ENCODE data around the gene CHRM3. TPM values are rescaled to one million over a fixed set of nuclear protein-coding genes. Genes with fewer than 3 reads are reported as not detected.

Gene CHRM3
- total and polyA plus RNA-seq, 4 donors = 14.7 to 26.8 (median 17.4) TPM

GRCh38 chr1:239427712-239428111 is 41.3 kb downstream of the CHRM3 start:
- Histone ChIP-seq H3K4me3 (ENCODE audit: low read depth, low read length) (no peak overlapping the region), H3K9me3 (ENCODE audit: control insufficient read depth, insufficient read depth, low read length) (no peaks in the 10 kb centered on the region), H3K36me3 (ENCODE audit: control insufficient read depth, insufficient read depth, low read length) (no peaks in the 10 kb centered on the region), H3K4me1 (ENCODE audit: control insufficient read depth, insufficient read depth, low read length) (no peaks in the 10 kb centered on the region), H3K27me3 (ENCODE audit: control insufficient read depth, insufficient read depth, low read length) (no peaks in the 10 kb centered on the region), H3K27ac (ENCODE audit: low read depth, low read length) (no peak overlapping the region)
- DNase-seq (ENCODE audit: low read depth in 4 of 6, low spot score in 6 of 6) = no peak
- whole genome bisulfite sequencing (ENCODE audit: insufficient coverage) = 100% methylated on average over 1 of the region's 3 CpGs

- no CpG with 5 or more reads among the region's 4 CpGs for WGBS (ENCODE audit: insufficient coverage)
- no peak overlapping the region for H3K27ac ChIP-seq (ENCODE audit: low read depth, low read length)
These were observed 41.8 kb downstream of the CHRM3 start for GRCh38 chr1:239428120-239428710.

DNA sequence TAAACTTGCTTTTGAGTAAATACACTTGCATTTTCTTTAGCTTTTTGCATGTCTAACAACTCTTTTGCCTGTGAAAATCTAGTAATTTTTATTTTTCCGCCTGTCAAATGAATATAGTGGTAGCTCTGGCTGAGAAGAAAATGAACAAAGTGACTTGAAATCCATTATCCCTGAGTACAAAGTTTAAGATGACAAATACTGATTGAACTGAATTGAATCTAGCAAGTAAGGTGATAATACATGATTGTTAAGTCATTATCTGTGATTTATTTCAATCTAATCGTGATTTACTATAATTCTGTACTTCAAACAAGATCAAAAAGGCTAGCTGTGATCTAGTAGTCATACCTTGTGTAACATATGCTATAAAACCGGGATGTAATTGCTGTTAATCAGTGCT is 42.8 kb downstream of the CHRM3 start:
- no peak overlapping the region for H3K27ac ChIP-seq (ENCODE audit: low read depth, low read length)
- DNase-seq (ENCODE audit: low read depth in 4 of 6, low spot score in 6 of 6) = peak in 1 of 6 donors; percentile 32
- 86% methylated on average over 1 of the region's 3 CpGs for WGBS (ENCODE audit: insufficient coverage)
- no peaks in the 10 kb centered on the region for H3K9me3 ChIP-seq (ENCODE audit: control insufficient read depth, insufficient read depth, low read length)
- H3K4me3 ChIP-seq (ENCODE audit: low read depth, low read length) = no peak overlapping the region
- H3K36me3 ChIP-seq (ENCODE audit: control insufficient read depth, insufficient read depth, low read length) = no peaks in the 10 kb centered on the region
- no peaks in the 10 kb centered on the region for H3K4me1 ChIP-seq (ENCODE audit: control insufficient read depth, insufficient read depth, low read length)
- no peaks in the 10 kb centered on the region for H3K27me3 ChIP-seq (ENCODE audit: control insufficient read depth, insufficient read depth, low read length)

More at GRCh38 chr1:239428120-239428710, 41.8 kb downstream of the CHRM3 start:
- Histone ChIP-seq H3K27me3 (ENCODE audit: control insufficient read depth, insufficient read depth, low read length) (no peaks in the 10 kb centered on the region), H3K4me3 (ENCODE audit: low read depth, low read length) (no peak overlapping the region), H3K4me1 (ENCODE audit: control insufficient read depth, insufficient read depth, low read length) (no peaks in the 10 kb centered on the region), H3K9me3 (ENCODE audit: control insufficient read depth, insufficient read depth, low read length) (no peaks in the 10 kb centered on the region), H3K36me3 (ENCODE audit: control insufficient read depth, insufficient read depth, low read length) (no peaks in the 10 kb centered on the region)
- DNase-seq (ENCODE audit: low read depth in 4 of 6, low spot score in 6 of 6) = no peak

DNA sequence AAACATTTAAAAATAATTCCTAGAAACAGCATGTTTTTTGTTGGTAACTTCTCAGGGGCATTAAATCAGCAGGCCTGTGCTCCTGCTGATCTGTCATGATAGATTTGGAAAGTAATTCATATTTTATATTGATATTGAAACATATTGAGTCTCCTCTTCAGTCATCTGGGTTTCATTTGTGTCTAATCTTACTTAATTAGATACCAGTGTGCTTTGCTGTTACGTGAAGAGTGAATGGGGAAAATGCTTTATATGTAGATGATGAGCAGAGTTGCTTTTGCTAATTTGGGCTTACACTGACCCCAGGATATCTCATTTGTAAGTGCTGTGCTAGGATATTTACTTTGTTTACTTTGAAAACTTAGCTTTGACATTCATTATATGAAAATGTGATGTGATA is 45.9 kb downstream of the CHRM3 start:
- Histone ChIP-seq H3K4me3 (ENCODE audit: low read depth, low read length) (no peak overlapping the region), H3K27ac (ENCODE audit: low read depth, low read length) (no peak overlapping the region), H3K36me3 (ENCODE audit: control insufficient read depth, insufficient read depth, low read length) (no peaks in the 10 kb centered on the region), H3K9me3 (ENCODE audit: control insufficient read depth, insufficient read depth, low read length) (no peaks in the 10 kb centered on the region), H3K27me3 (ENCODE audit: control insufficient read depth, insufficient read depth, low read length) (no peaks in the 10 kb centered on the region), H3K4me1 (ENCODE audit: control insufficient read depth, insufficient read depth, low read length) (no peaks in the 10 kb centered on the region)
- no CpG with 5 or more reads among the region's 1 CpG for WGBS (ENCODE audit: insufficient coverage)
- peak in 1 of 6 donors; percentile 21 for DNase-seq (ENCODE audit: low read depth in 4 of 6, low spot score in 6 of 6)

DNA sequence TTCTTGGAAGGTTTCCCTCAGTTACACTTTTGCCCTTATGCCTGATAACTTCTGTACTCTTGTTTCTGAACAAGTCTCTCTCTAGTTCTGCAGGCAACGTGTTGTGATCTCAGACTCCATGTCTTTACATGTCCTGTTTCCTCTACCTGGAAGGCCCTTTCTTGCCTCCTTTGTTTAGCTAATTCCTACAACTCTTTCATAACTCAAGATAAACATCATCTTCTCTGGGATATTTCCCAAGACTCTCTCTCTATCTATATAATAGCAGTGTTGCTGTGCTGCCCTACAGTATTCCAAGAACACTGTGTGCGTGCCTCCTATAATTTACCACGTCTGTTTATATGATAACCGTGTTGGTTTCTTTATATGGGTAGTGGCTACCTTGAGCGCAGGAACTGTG is 47.8 kb downstream of the CHRM3 start:
- H3K27ac ChIP-seq (ENCODE audit: low read depth, low read length) = no peak overlapping the region
- no peaks in the 10 kb centered on the region for H3K4me1 ChIP-seq (ENCODE audit: control insufficient read depth, insufficient read depth, low read length)
- H3K27me3 ChIP-seq (ENCODE audit: control insufficient read depth, insufficient read depth, low read length) = no peaks in the 10 kb centered on the region
- H3K4me3 ChIP-seq (ENCODE audit: low read depth, low read length) = no peak overlapping the region
- WGBS (ENCODE audit: insufficient coverage) = 88% methylated on average over 1 of the region's 5 CpGs
- H3K36me3 ChIP-seq (ENCODE audit: control insufficient read depth, insufficient read depth, low read length) = no peaks in the 10 kb centered on the region
- no peaks in the 10 kb centered on the region for H3K9me3 ChIP-seq (ENCODE audit: control insufficient read depth, insufficient read depth, low read length)
- no peak for DNase-seq (ENCODE audit: low read depth in 4 of 6, low spot score in 6 of 6)

All from spinal cord (tissue), 10 donors.